Stimulated activated naive B cell treated with anti-CD40 and anti-IgM and Interleukin-4, amounts not matched to agents 10 μg/mL and 1 μg/mL and 100 μg/mL, for 72 hours (primary cell): Measurements from ENCODE around the gene VPS13C.

Experiments
- ATAC-seq, 2 donors: fragments of 150-1000 bp; cut with Tn5 transposase; replicated peaks; 2 replicates each; pipeline ENCODE4 v1.10.0; 2021; ENCODE audit warnings: moderate library complexity in 1 of 2
- DNase-seq: peaks from one replicate; pipeline ENCODE4 v3.0.0; 2021
- H3K27ac Mint-ChIP-seq: one replicate; pipeline ENCODE4 v1.8.0; 2022; ENCODE audit warnings: mild to moderate bottlenecking, mixed read lengths
- H3K27me3 Mint-ChIP-seq, 2 donors: one replicate each; pipeline ENCODE4 v1.8.0; 2022; ENCODE audit warnings: mixed read lengths in 2 of 2
- H3K36me3 Mint-ChIP-seq, 2 donors: one replicate each; pipeline ENCODE4 v1.8.0; 2022; ENCODE audit warnings: mixed read lengths in 2 of 2, mild to moderate bottlenecking in 1 of 2
- H3K4me1 Mint-ChIP-seq, 2 donors: one replicate each; pipeline ENCODE4 v1.8.0; 2022; ENCODE audit warnings: mixed read lengths in 2 of 2, mild to moderate bottlenecking in 1 of 2
- H3K4me3 Mint-ChIP-seq, 2 donors: one replicate each; pipeline ENCODE4 v1.8.0; 2022; ENCODE audit warnings: mild to moderate bottlenecking in 2 of 2, mixed read lengths in 2 of 2, moderate library complexity in 1 of 2
- H3K9me3 Mint-ChIP-seq, 2 donors: one replicate each; pipeline ENCODE4 v1.8.0; 2022; ENCODE audit warnings: mixed read lengths in 2 of 2, mild to moderate bottlenecking in 1 of 2

The VPS13C gene, protein sequence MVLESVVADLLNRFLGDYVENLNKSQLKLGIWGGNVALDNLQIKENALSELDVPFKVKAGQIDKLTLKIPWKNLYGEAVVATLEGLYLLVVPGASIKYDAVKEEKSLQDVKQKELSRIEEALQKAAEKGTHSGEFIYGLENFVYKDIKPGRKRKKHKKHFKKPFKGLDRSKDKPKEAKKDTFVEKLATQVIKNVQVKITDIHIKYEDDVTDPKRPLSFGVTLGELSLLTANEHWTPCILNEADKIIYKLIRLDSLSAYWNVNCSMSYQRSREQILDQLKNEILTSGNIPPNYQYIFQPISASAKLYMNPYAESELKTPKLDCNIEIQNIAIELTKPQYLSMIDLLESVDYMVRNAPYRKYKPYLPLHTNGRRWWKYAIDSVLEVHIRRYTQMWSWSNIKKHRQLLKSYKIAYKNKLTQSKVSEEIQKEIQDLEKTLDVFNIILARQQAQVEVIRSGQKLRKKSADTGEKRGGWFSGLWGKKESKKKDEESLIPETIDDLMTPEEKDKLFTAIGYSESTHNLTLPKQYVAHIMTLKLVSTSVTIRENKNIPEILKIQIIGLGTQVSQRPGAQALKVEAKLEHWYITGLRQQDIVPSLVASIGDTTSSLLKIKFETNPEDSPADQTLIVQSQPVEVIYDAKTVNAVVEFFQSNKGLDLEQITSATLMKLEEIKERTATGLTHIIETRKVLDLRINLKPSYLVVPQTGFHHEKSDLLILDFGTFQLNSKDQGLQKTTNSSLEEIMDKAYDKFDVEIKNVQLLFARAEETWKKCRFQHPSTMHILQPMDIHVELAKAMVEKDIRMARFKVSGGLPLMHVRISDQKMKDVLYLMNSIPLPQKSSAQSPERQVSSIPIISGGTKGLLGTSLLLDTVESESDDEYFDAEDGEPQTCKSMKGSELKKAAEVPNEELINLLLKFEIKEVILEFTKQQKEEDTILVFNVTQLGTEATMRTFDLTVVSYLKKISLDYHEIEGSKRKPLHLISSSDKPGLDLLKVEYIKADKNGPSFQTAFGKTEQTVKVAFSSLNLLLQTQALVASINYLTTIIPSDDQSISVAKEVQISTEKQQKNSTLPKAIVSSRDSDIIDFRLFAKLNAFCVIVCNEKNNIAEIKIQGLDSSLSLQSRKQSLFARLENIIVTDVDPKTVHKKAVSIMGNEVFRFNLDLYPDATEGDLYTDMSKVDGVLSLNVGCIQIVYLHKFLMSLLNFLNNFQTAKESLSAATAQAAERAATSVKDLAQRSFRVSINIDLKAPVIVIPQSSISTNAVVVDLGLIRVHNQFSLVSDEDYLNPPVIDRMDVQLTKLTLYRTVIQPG (N-terminal part only)

DNA sequence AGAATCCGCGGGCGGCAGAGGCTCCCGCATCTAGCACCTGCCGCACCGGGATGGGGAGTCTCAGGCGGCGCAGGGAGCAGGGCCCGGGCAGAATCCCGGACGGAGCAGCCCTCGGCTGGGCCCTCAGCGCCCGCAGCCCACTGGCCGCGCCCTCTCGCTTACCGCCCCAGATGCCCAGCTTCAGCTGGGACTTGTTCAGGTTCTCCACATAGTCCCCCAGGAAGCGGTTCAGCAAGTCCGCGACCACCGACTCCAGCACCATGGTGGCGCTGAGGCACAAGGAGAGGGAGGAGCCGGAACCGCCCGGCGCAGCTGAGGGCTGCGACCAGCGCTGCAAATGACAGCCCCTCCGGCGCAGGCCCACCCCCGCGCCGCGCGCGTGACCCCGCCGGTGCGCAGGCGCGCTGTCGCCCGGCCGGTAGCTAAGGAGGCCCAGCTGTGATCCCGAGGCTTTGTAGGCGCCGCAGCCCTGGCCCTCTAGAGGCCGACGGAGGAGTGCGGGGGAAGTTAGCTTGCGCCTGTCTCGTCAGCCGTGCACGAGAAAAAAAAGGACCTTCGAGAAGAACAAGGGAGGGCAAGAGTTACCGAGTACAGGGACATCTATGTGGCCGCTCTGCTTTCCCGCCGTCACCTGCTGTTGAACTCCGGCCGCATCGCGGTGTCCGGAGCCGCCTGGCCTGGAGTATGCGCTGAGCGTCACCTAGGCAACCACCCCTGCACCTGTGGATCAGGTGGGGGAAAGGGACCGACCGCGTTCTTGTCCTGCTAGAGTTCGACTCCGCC lies at the start of gene VPS13C:
TSS of gene VPS13C (minus strand) at position 335 of the 783 bp plus-strand sequence. CDS start at position 262, 73 bp downstream.
- DNase-seq (peak; percentile 97), ATAC-seq (peak; percentile 90 to 92)
- H3K36me3 Mint-ChIP-seq, result peaks cover 5 to 7% of the 10 kb centered on the region in 2 donors
- peak within 1 kb of the TSS; percentile 98 for H3K27ac Mint-ChIP-seq
- H3K4me3 Mint-ChIP-seq, result peak within 1 kb of the TSS; percentile 97 to 99
- H3K4me1 Mint-ChIP-seq, result peaks cover 13 to 39% of the 10 kb centered on the region in 2 donors
- H3K27me3 Mint-ChIP-seq, result no peaks in the 10 kb centered on the region
- H3K9me3 Mint-ChIP-seq, result no peaks in the 10 kb centered on the region

DNA sequence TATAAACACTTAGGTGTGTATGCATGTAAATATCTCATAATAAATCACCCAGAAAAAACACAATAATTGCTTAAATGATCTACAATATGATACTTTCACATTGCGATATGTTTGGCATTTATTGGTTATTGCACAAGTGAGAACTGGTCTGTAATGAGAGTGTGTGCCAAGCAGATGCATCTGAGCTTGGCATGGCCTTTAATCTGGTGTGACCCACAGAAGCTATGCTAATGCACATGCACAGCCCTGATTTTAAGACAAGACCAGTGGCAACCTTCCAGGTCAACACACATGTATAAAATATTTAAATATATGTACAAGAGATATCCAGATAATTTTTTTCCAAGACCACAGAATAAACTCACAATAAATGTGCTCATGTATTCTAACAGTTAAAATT lies 49.2 kb upstream of the VPS13C start:
- Mint-ChIP-seq H3K9me3 (no peaks in the 10 kb centered on the region), H3K36me3 (no peaks in the 10 kb centered on the region), H3K27me3 (peaks cover 0 to 10% of the 10 kb centered on the region in 2 donors), H3K27ac (no peak overlapping the region), H3K4me1 (no peaks in the 10 kb centered on the region), H3K4me3 (no peak overlapping the region)
- ATAC-seq, result no peak
- no peak for DNase-seq

DNA sequence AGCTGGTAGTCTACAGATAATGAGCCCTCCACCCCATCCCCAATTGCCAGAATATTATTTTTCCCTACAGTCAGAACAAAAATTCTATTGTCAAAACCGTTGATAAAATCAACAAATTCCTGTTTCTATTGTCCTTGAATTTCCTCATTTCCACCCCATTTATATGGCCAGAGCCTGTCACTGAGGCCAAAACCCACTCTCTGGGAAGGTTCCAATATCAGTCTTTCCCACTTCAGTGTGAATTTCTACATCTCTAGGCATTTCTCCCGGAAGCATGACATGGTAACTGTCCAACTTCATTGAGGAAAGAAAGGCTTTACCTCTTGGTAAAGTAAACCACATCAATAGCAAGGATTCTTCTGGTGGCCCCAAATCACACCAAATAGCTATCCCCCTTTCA lies 48.2 kb upstream of the VPS13C start:
- Mint-ChIP-seq H3K27ac (no peak overlapping the region), H3K4me3 (no peak overlapping the region), H3K27me3 (peaks cover 0 to 12% of the 10 kb centered on the region in 2 donors), H3K4me1 (no peaks in the 10 kb centered on the region), H3K36me3 (no peaks in the 10 kb centered on the region), H3K9me3 (no peaks in the 10 kb centered on the region)
- no peak for ATAC-seq
- no peak for DNase-seq

DNA sequence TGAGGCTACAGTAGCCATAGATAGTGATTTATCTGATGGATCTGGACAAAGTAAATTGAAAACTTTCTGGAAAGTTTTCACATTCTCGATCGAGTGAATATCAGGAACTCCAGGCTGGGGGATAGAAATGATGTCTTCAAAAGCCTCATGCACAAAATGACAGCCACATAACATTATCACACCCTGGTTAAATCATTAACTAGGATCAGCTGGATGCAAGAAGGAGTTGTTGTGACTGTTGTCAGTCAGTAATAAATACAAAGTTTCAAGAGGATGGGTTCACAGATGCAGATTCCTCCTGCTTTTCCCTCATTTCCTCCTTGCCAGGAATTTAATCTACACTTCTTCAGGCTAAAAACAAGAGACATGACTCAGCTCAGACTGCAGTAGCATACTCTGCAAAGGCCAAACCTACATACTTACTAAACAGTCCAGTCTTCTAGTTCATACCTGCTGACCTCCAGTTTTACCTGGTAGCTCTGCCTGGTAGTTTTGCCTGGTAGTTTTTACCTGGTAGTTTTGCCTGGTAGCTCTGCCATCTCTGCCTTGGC lies 47.4 kb upstream of the VPS13C start:
- Mint-ChIP-seq H3K36me3 (no peaks in the 10 kb centered on the region), H3K27me3 (peaks cover 0 to 7% of the 10 kb centered on the region in 2 donors), H3K9me3 (no peaks in the 10 kb centered on the region)

DNA sequence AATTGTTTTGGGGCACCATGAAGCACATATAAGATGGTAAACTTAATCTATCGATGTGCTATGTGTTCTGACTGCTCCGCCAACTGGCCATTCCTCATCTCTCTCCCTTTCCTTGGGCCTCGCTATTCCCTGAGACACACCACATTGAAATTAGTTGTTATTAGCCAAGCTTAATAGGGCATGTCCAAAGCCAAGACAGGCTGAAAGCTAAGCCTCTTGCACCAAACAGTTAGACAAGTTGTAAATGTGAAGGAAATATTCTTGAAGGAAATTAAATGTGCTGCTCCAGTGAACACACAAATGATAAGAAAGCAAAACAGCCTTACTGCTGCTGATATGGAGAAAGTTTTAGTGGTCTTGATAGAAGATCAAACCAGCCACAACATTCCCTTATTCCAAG lies 45.8 kb upstream of the VPS13C start:
- H3K27ac Mint-ChIP-seq, result no peak overlapping the region
- no peak for ATAC-seq
- no peaks in the 10 kb centered on the region for H3K9me3 Mint-ChIP-seq
- H3K4me1 Mint-ChIP-seq, result no peaks in the 10 kb centered on the region
- H3K4me3 Mint-ChIP-seq, result no peak overlapping the region
- peaks cover 0 to 6% of the 10 kb centered on the region in 2 donors for H3K27me3 Mint-ChIP-seq
- no peak for DNase-seq
- H3K36me3 Mint-ChIP-seq, result no peaks in the 10 kb centered on the region

More for the DNA sequence above, 47.4 kb upstream of the VPS13C start:
- Mint-ChIP-seq H3K4me1 (no peaks in the 10 kb centered on the region), H3K4me3 (no peak overlapping the region), H3K27ac (no peak overlapping the region)
- no peak for DNase-seq
- ATAC-seq, result no peak

DNA sequence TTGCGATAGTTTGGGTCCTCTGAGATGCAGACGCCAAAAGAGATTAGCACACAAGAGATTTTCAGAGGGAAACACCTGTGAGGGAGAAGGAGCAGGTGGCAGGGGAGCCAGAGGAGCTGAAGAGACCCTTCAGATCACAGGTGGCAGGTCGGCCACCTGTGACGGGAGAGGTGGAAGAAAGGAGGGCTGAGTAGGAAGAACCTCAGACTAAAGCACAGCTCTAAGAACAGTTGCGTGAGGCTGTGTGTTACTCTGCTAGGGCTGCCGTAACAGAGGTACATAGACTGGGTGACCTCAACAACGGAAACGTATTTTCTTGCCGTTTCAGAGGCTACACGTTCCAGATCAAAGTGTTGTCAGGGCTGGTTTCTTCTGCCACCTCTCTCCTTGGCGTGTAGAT lies 45.0 kb upstream of the VPS13C start:
- H3K9me3 Mint-ChIP-seq, result no peaks in the 10 kb centered on the region

DNA sequence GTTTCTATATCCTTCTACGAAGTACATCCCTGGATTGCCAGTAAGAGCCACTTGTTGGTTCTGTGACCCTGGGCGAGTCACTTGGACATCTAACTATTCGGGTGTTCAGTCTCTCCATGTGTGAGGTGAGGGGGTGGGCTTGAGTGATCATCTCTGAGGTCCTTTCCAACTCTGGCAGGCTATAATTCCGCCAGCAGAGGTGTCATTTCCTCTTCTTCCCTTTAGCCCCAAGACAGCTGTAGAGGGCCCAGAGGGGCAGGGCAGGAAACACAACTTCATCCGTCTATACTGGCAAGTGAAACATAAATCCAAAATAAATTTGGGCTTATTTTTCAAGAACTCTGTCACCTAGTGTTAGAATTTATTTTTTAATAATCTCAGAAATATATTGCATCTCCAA lies 44.6 kb upstream of the VPS13C start:
- peaks cover 0 to 6% of the 10 kb centered on the region in 2 donors for H3K27me3 Mint-ChIP-seq
- H3K4me3 Mint-ChIP-seq, result no peak overlapping the region
- H3K4me1 Mint-ChIP-seq, result no peaks in the 10 kb centered on the region
- DNase-seq, result no peak
- H3K27ac Mint-ChIP-seq, result no peak overlapping the region
- no peak for ATAC-seq
- no peaks in the 10 kb centered on the region for H3K36me3 Mint-ChIP-seq
- no peaks in the 10 kb centered on the region for H3K9me3 Mint-ChIP-seq

More for the DNA sequence above, 45.0 kb upstream of the VPS13C start:
- Mint-ChIP-seq H3K4me3 (no peak overlapping the region), H3K36me3 (no peaks in the 10 kb centered on the region), H3K27me3 (peaks cover 0 to 6% of the 10 kb centered on the region in 2 donors), H3K27ac (no peak overlapping the region), H3K4me1 (no peaks in the 10 kb centered on the region)
- ATAC-seq, result no peak
- no peak for DNase-seq

DNA sequence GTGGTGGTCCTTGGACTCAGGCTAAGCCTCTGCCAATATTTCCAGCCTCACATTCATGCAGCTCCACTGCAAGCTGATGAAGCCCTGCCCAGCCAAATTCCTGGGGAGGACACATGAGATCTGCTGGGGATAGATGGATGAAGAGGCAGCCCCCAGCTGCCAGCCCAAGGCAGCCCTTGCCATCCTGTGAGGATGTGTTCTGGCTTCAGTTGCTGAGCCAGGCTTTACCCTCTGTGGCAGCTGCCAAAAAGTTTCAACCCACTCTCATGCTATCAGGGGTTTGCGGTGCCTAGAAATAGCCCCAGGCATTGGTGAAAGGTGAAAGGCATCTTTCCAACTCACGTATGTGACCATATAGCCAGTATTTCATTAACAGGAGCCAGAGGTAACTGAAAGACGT lies 44.2 kb upstream of the VPS13C start:
- H3K27ac Mint-ChIP-seq, result no peak overlapping the region
- H3K4me1 Mint-ChIP-seq, result no peaks in the 10 kb centered on the region
- H3K4me3 Mint-ChIP-seq, result no peak overlapping the region
- no peaks in the 10 kb centered on the region for H3K9me3 Mint-ChIP-seq
- DNase-seq (no peak), ATAC-seq (no peak)
- peaks cover 0 to 6% of the 10 kb centered on the region in 2 donors for H3K27me3 Mint-ChIP-seq
- no peaks in the 10 kb centered on the region for H3K36me3 Mint-ChIP-seq

DNA sequence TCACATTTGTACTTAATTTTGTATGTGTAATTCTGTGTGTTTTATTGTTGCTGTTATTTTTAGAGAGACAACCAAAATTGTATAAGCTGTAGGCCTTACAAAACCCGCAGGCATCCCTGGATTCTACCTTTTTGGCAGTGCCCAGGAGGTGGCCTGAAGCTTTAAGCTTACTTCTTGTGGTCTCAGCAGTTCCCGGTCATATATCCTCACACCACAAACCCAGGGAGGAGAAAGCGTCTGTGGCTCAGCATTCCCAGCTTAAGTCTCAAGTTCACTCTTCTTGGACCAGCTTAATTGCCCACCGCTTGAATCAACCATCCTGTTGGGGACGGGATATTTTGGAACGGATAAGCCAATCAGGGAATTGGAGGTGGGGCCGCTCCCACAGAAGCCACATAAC lies 43.2 kb upstream of the VPS13C start:
- DNase-seq, result no peak
- ATAC-seq, result no peak
- Mint-ChIP-seq H3K4me1 (no peaks in the 10 kb centered on the region), H3K27ac (no peak overlapping the region), H3K4me3 (no peak overlapping the region), H3K9me3 (no peaks in the 10 kb centered on the region), H3K36me3 (no peaks in the 10 kb centered on the region), H3K27me3 (peaks cover 0 to 10% of the 10 kb centered on the region in 2 donors)

DNA sequence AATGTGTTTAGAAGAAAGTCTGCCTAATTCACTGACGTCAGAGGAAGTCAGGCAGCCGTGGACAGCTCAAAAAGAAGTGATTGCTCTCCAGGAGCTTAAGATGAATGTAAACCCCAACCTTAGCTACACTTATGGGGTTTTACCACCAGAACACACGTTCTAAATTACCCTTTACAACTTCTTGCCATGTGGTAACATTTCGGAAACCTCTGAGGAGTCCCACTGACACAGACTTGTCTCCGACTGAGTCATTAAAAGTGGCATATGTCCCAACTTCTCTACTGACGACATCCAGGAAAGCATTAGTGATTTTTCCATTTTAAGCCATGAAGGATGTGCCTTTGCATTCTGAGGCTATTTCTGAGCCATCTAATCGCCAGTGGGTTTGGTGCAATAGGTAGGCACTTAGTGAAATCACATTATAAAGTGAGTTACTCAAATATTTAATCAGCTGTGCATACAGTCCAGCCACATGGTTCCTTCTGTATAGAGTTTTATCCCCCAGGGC lies 38.9 kb upstream of the VPS13C start:
- Mint-ChIP-seq H3K36me3 (no peaks in the 10 kb centered on the region), H3K27me3 (peaks cover 9 to 23% of the 10 kb centered on the region in 2 donors), H3K4me1 (no peaks in the 10 kb centered on the region), H3K4me3 (no peak overlapping the region), H3K9me3 (no peaks in the 10 kb centered on the region), H3K27ac (no peak overlapping the region)
- DNase-seq (no peak), ATAC-seq (no peak)

DNA sequence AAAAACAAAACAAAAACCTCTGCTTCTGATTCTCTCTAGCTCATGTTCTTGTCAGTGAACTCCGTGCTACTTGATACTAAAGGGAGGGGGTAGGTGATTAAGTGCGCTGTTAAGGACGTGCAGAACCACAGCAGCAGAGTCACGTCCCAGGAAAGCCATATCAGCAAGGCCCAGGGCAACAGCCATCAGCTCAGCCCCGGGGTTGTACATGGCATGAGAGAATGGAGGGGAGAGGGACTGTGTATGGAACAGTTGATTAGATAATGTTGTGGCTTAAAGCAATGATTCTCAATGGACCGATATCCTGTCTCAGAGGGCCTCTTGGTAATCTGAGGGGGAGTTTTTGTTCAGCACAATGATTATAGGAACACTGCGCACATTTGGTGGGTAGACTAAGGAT lies 34.1 kb upstream of the VPS13C start:
- DNase-seq (no peak), ATAC-seq (no peak)
- Mint-ChIP-seq H3K4me3 (no peak overlapping the region), H3K4me1 (no peaks in the 10 kb centered on the region), H3K27ac (no peak overlapping the region), H3K9me3 (no peaks in the 10 kb centered on the region), H3K36me3 (no peaks in the 10 kb centered on the region), H3K27me3 (peaks cover 9 to 21% of the 10 kb centered on the region in 2 donors)

DNA sequence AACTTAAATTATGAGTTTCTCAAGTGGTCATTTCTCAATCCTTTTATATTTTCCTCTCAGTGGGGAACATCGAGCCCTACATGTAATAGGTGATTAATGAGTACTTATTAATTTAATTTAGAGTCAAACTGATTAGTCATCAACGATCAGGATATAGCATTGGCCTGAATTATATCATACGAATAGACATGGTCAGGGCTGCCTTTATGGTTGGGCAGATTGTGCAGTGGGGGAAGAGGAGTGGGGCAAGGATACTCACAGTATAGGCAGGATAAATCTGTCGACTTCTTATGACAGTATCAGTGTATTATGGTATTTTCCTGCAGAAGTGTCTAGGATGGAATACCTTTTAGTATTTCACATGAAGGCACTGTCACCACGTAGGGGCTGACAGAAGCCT lies 33.6 kb upstream of the VPS13C start:
- Mint-ChIP-seq H3K36me3 (no peaks in the 10 kb centered on the region), H3K27me3 (peaks cover 9 to 18% of the 10 kb centered on the region in 2 donors), H3K4me3 (no peak overlapping the region), H3K9me3 (no peaks in the 10 kb centered on the region), H3K4me1 (no peaks in the 10 kb centered on the region), H3K27ac (no peak overlapping the region)
- DNase-seq (no peak), ATAC-seq (no peak)

DNA sequence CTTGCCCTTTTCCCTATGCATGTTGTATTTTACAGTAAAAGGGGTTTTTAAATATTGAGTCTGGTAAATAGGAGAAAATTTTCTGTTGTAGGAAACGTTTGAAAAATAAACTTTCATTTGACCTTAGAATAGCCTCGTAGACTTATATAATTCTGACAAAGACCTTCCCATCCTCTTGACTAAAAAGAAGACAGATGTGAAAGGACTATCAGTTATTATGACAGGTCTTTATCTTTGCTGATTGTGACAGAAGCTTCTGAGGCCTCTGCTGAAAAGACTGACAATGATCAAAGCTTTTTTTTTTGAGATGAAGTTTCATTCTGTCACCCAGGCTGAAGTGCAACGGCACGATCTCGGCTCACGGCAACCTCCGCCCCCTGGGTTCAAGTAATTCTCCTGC lies 30.7 kb upstream of the VPS13C start:
- Mint-ChIP-seq H3K36me3 (no peaks in the 10 kb centered on the region), H3K4me1 (no peaks in the 10 kb centered on the region), H3K9me3 (no peaks in the 10 kb centered on the region), H3K27me3 (peaks cover 0 to 5% of the 10 kb centered on the region in 2 donors), H3K27ac (no peak overlapping the region), H3K4me3 (no peak overlapping the region)
- ATAC-seq (no peak), DNase-seq (no peak)
